GM21515 (cell line): ENCODE results near the gene LEMD1.

ENCODE experiments used
- ATAC-seq: cut with Tn5 transposase; IDR thresholded peaks from one replicate; pipeline ENCODE4 v1.9.1; 2021; ENCODE audit not compliant: unreplicated experiment

LEMD1 gene

DNA sequence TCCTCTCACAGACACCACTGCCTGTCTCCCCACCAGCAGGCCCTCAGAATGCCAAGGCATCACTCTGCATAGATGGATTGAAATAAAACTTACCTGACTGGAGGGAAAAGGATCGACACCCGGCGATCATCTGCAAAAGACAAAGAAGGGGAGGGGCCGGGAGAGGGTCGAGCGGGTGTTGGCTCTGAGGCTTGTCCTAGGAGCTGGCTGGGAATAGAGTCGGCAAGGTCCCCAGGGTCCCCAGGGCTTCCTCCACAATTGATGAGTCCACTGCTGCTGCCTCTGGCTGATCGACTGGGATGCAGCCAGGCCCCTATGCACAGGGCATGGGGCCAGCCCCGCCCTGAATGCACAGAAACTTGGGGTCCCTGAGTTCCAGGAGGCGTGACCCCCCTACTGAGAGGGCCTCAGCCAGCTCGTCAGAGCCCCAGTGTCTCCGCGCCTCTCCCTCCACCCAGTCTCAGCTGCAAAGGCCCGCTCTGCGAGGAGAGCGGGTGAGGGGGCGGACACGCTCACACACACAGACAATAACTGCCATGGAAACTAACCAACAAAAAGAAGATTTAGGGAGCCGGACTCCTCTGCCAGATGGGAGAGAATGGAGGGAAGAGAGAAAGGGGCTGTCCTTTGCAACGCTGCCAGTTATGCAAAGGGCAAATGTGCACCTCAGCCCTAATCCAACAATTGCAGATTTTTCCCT lies 65.3 kb downstream of the LEMD1 start, which contains the start of gene KLHDC8A:
Gene KLHDC8A, minus strand, starts transcription at position 483 of the 700 bp plus-strand sequence. CDS start 13,318 bp downstream, outside the sequence.
- ATAC-seq = no peak

GRCh38 chr1:205355075-205355453 lies 66.8 kb downstream of the LEMD1 start:
- no peak for ATAC-seq

DNA sequence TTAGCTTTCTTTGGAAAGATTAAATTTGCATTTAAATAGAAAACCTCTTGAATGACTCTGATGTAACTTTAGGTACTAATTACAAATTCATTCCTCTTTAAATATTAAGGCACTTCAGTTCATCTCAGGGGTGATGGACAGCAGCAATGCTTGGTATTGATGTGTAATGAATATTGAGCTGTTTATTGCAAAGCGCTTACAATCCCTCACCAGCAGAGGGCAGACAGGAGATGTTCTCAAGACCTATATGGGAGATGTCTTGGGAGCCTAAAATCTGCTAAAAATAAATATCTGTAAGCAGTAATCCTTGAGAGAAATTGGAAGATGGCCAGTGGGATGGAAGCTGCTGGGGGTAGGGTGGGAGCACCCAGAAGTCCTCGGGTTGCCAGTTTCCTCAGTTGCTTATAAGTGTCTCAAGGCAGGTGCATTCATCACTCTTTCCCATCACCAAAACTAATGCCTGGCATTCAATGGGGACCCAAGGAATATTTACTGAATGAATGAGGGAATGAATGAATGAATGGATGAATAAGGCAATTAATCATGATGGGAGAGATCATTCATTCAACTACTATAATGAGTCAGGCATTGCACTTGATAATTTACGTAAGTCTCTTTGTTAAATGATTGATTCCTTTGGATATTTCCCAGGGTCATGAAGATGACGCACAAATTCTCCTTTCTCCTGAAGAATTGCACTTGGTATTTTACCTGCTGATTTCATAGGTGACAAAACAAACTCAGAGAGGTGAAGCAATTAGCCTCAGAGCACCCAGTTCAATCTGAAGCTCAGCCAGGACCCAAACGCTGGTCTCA lies 67.4 kb downstream of the LEMD1 start:
- no peak for ATAC-seq

- no peak for ATAC-seq
Measured at GRCh38 chr1:205353612-205354011, 68.2 kb downstream of the LEMD1 start.

DNA sequence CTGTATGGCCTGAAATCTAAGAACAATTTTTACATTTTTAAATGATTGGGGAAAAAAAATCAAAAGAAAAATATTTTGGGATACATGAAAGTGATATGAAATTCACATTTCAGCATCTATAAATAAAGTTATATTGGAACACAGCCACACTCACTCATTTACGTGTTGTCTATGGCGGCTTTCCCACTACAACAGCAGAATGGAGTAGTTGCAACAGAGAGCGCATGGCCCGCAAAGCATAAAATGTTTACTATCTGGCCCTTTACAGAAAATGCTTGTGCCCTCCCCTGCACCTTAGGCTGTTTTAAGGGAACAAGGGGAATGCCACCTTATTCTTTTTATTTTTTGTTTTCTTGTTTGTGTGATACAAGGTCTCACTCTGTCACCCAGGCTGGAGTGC lies 68.7 kb downstream of the LEMD1 start:
- no peak for ATAC-seq

GRCh38 chr1:205351984-205352713 lies 69.7 kb downstream of the LEMD1 start:
- no peak for ATAC-seq

GRCh38 chr1:205350691-205351141 lies 71.1 kb downstream of the LEMD1 start:
- ATAC-seq = no peak

DNA sequence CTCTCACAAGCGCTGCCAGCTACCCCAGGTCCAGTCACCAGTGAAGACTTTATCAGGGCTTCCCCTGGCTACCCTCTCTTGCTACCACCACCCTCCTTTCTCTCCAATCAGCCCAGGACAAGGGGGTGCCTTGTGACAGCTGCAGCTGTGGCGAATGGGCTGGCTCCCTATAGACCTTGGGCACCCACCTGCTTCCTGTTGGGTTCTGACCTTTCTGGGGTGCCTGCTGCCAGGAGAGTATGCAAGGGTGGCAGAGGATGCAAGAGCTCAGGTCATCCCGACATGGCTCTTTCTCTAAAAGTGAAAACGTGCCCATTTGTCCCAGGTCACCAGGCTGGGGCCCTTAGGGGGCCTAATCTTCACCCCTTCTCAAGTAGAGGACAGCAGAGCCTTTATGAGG lies 71.7 kb downstream of the LEMD1 start:
- ATAC-seq = no peak

DNA sequence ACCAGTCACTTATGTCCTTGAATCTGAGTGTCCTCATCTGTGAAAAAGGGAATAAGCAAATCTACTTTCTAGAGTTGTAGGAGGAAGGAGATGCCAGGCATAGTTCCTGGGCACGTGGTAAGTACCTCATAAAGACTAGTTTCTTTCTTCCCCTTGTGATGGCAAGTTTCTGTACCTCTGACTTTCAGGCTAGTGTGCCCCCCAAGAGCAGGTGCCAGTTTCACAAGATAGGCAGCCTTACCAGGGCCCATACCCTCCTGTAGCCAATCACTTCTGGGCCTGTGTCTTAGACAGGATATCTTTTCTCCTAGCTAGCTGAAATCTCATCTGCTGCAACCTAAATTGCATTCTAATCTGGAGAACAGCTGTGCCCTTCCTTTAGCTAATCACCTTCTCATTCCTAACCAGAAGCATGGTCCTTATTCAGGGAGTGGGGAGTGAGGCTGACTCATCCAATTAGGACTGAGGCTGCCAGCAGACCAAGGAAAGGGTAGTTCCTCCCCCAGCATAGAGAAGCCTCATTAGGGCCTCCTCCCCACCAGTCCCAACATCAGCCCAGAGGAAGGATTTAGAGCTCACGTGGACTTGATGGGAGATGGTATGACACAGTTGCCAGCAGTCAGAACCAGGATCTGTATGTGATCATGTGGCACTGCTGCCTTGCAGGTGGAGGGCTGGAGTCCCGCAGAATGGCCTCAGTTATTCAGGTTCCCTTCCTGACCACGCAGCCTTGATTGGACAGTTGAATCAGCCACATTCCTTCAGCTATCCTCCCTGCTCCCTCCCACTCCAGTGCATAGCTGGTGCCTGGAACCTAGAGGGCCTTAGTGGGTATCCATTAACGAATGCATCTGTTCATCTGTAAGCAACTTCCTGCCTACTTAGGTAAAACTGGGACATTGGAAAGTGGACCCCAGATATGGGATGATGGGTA lies 73.0 kb downstream of the LEMD1 start:
- no peak for ATAC-seq

GRCh38 chr1:205346956-205347574 lies 74.8 kb downstream of the LEMD1 start:
- ATAC-seq = no peak

DNA sequence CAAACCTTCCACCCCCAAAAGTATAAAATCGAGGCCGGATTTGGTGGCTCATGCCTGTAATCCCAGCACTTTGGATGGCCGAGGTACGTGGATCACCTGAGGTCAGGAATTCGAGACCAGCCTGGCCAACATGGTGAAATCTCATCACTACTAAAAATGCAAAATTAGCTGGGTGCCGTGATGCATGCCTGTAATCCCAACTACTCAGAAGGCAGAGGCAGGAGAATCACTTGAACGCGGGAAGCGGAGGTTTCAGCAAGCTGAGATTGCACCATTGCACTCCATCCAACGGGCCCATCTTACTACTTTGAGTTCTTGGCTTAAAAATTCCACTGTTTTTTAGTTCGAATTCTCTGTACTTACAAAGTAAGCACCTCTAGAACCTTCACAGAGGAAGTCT lies 76.1 kb downstream of the LEMD1 start:
- ATAC-seq = no peak

GRCh38 chr1:205344066-205344928 lies 77.6 kb downstream of the LEMD1 start:
- ATAC-seq = no peak

DNA sequence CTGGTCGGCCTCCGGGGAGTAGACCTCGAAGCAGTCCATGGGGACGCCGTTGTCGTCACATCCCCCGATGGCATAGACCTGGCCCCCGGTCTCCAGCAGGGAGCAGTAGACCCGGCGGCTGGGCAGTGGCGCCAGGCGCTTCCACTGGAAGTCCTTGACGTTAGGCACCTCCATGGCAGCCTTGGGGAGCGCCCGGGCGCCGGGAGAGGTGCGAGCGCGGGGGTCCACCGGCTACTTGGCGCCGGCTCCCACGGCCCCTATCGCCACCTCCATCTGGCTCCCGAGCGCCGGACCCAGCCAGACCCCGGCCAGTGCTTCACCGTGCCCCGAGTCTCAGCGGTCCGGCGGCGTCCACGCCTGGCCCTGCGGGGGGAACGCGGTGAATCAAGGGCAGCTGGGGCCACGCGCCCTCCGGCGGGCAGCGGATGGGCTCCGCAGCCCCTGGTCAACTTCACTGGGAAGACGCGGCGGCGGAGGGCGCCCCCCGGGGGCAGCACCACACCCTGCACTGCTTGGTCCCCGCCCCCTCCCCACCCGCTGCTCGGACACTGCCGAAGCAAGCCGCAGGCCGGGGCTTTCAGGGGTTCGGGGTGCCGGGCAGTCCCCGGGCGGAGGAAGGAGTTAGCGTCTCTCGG lies 78.3 kb downstream of the LEMD1 start:
- ATAC-seq = no peak

- no peak for ATAC-seq
Measured at GRCh38 chr1:205342986-205343385, 78.9 kb downstream of the LEMD1 start.

DNA sequence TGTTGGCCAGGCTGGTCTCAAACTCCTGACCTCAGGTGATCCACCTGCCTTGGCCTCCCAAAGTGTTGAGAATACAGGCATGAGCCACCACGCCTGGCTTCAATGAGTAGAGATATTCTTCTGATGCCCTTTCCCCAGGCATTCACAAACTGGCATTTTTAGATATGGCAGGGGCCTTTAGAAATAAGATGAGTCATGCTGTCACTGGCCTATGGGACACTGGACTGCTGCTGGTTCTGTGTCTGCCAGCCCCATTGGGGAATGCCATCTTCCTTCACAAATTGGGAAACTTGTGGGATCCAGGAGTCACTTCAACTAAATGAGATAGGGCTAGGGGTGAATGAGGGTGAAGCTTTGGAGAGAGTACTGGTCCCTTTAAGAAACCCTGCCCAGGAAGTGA lies 81.2 kb downstream of the LEMD1 start:
- no peak for ATAC-seq

- no peak for ATAC-seq
Measured at GRCh38 chr1:205339717-205340116, 82.1 kb downstream of the LEMD1 start.

GRCh38 chr1:205339197-205339702 lies 82.6 kb downstream of the LEMD1 start:
- no peak for ATAC-seq

DNA sequence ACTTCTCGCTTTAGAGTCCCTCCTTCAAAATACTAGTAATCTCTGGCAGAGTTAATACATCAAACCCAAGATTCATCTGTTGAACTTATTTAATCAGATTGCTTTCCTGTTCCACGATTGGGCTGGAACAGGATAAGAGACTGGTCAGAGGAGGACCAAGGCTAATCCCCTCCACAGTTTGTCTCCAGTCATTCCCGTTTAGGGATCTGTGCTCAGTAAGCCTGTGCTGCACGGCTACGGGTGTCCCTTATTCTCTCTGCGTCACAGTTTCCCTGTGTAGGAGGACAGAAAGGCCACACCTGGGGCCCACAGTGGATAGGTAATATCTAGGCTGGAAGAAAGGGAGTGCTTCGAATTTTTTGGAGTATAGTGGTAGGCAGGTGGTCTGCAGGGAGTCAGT lies 83.8 kb downstream of the LEMD1 start:
- ATAC-seq = no peak
